Ovary (tissue), 3 donors: Measurements from ENCODE around the gene QSOX1.

ENCODE experiments used
- CTCF ChIP-seq, 3 donors: fragments of 450-650 bp in 2 of 3; fragments of 200-600 bp in 1 of 3; IDR thresholded peaks; one replicate each; pipeline versions ENCODE4 v1.5.1 to v1.8.0; 2016 to 2022; ENCODE audit warnings: antibody characterized with exemption in 3 of 3, mild to moderate bottlenecking in 1 of 3
- EP300 ChIP-seq: sonication (generic); formaldehyde crosslinking; IDR thresholded peaks from one replicate; pipeline ENCODE4 v1.6.1; 2017; ENCODE audit warnings: antibody characterized with exemption
- POLR2A ChIP-seq: fragments of 450-650 bp; IDR thresholded peaks from one replicate; pipeline ENCODE4 v1.6.1; 2017; ENCODE audit warnings: antibody characterized with exemption, mild to moderate bottlenecking, moderate library complexity
- donor health status: DM: no; HTN: no; CAD: no.

DNA sequence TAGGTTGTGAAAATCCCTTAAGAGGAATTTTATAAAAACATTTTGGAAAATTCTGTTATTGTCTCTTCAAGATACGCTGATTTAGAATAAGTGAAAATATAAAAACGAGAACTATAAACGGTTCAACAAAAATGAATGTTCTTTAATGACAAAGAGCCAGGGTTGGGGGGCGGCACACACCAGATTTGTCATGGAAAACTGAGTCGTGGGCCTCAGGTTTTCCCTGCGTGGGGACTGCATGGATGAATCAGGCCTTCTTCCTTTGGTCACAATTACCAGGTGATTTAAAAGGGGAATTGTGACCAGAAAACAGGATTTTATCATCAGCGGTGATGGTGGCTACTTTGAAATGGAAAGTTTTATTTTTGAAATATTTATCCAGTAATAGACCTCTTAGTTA, 84.0 kb downstream of the QSOX1 start:
- TF ChIP-seq CTCF (IDR thresholded peaks at IDR 0.05) (no peak), POLR2A (no peak), EP300 (no peak)
